HG03139 (cell line): ENCODE data around the gene FOLR1.

Experiments
- ATAC-seq: cut with Tn5 transposase; IDR thresholded peaks from one replicate; pipeline ENCODE4 v1.9.1; 2021; ENCODE audit not compliant: unreplicated experiment

FOLR1 gene

GRCh38 chr11:72222907-72223614, 31.1 kb downstream of the FOLR1 start:
- ATAC-seq, result peak; percentile 67

- peak; percentile 40 for ATAC-seq
These were observed 31.9 kb downstream of the FOLR1 start for GRCh38 chr11:72223615-72224563.

GRCh38 chr11:72224564-72225410, 32.8 kb downstream of the FOLR1 start, which contains the start of gene INPPL1:
Gene INPPL1, plus strand, starts transcription at chr11:72224767. Its CDS starts 218 bp downstream, at chr11:72224985.
- ATAC-seq, result no peak

- no peak for ATAC-seq
These were observed 33.5 kb downstream of the FOLR1 start for GRCh38 chr11:72225411-72225951.

GRCh38 chr11:72226701-72227100, 34.8 kb downstream of the FOLR1 start:
- no peak for ATAC-seq

GRCh38 chr11:72227316-72228228, 35.6 kb downstream of the FOLR1 start:
- ATAC-seq, result no peak

- ATAC-seq, result no peak
These were observed 36.4 kb downstream of the FOLR1 start for GRCh38 chr11:72228229-72228843.

- ATAC-seq, result no peak
These were observed 36.9 kb downstream of the FOLR1 start for GRCh38 chr11:72228844-72229231.

GRCh38 chr11:72229336-72229924, 37.5 kb downstream of the FOLR1 start:
- ATAC-seq, result no peak

GRCh38 chr11:72229925-72230763, 38.2 kb downstream of the FOLR1 start:
- no peak for ATAC-seq

- ATAC-seq, result no peak
These were observed 38.9 kb downstream of the FOLR1 start for GRCh38 chr11:72230764-72231365.

- ATAC-seq, result no peak
These were observed 39.7 kb downstream of the FOLR1 start for GRCh38 chr11:72231396-72232259.

- ATAC-seq, result no peak
These were observed 40.5 kb downstream of the FOLR1 start for GRCh38 chr11:72232260-72233055.

GRCh38 chr11:72233056-72233772, 41.3 kb downstream of the FOLR1 start:
- no peak for ATAC-seq
